ENCODE measurements around the gene SMIM41.

SMIM41 gene

GRCh38 chr12:52123487-52124186 lies 44.1 kb downstream of the SMIM41 start:
- no peak for DNase-seq

- DNase-seq, result no peak
Measured at GRCh38 chr12:52125476-52125900, 46.0 kb downstream of the SMIM41 start.

DNA sequence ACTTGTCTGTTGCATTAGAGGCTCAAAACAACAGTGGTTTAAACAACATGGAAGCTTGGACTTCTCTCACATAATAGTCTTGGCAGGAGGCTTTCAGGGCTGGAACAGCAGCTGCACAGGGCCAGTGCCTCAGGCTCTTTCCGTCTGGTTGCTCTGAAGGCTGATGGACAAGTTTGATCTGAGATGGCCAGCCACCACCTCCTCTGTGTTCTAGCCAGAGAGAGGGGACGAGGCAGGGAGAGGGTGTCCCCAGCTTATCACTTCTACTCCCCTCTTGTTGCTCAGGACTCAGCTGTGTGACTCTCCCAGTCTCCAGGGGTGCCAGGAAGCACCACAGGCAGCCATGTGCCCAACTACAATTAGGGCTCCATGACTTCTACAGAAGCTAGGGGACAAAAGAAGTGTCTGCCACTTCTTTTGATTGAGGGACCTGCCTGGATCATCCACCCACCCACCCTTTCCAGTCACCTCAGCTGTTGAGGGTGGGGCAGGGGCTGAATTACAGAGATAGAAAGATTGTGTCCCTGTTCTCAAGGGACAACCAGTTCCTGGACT lies 46.6 kb downstream of the SMIM41 start:
- DNase-seq, result no peak

GRCh38 chr12:52126605-52127578 lies 47.4 kb downstream of the SMIM41 start:
- DNase-seq, result no peak

DNA sequence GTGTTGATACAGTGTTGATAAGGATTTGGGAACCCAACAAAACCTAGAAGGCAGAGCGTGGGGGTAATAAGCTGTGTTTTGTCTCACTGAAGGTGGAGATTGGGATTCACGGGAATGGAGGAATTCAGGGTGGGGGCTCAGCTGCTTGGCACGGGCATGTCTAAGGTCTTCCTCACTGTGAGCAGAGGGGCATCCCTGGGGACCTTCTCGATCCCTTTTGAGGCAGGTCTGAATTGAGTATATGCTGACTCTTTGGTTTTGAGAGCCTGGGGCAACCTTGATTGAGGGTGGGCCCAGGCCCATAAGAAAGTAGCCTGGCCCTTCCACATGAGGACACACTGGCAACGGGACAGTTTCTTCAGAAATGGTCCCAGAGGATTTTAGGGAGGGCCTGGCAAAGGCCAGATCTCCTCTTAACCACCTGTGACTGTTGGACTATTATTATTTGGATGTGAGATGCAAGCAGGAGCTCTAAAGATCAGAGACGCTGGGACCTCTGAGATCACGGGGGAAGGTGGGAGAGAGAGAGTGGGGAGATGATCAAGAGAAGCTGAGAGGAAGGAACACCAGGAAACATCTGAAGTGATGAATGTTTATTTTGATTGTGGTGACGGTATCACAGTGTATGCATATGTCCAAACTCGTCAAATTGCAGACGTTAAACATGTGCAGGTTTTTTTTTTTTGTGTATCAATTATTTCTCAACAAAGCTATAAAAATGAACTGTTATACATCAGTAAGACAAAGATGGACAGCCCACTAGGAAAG lies 48.4 kb downstream of the SMIM41 start:
- no peak for DNase-seq

GRCh38 chr12:52130711-52131110 lies 51.2 kb downstream of the SMIM41 start:
- no peak for DNase-seq

DNA sequence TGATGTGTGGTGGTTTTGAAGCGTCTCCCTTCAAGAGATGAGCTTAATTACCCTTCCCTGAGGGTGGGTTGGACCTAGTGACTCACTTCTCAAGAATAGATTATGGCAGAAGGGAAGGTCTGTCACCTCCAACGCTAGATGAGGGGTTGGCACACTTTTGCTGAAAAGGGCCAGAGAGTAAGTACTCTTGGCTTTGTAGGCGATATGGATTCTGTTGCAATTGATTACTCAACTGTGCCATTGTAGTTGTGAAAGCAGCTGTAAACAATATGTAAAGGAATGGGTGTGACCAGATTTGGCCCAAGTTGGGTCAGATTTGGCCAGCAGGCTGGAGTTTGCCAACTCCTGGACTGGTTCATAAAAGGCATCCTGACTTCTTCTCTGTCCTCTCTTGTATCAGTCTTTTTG lies 53.3 kb downstream of the SMIM41 start:
- no peak for DNase-seq

DNA sequence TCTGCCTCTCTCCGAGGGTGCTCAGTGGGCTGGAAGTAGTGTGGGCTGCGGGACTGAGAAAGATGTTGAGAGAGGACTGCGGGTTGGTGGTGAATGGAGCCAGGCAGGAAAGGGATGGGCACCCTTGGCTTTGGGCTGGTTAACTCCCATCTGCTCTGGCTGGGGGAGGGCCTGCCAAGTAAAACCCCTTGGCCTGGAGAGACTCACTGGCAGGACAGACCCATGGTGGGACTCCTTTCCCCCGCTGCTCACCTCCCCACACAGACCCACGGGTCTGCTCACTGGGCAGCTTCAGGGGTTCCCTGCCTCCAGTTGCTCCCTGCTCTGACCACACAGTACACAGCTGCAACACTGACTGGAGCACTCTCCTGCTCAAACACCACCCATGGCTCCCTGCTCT lies 58.2 kb downstream of the SMIM41 start:
- DNase-seq, result no peak

- no peak for DNase-seq
Measured at GRCh38 chr12:52139147-52139546, 59.6 kb downstream of the SMIM41 start.

DNA sequence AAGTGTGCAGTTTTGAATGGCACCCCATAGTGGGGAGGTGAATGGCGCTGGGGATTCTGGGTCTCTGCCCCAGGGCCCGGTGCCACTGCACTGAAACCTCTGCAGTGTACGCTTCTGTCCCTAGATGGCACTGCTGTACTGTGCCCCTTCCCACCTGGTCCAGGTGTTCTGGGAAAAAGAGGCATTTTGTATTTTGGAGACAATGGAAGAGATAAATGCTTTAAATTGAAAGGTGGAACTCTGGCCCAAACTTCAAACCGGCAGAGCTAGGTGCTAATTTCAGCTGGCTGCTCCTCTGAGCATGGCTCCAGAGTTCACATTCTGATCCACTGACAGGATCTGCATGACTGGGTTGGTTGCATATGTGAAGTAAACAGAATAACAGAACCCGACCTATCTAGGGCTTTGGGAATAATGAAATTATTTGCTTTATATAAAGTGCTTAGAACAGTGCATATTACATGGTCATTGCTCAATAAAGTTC lies 60.1 kb downstream of the SMIM41 start:
- DNase-seq, result no peak

DNA sequence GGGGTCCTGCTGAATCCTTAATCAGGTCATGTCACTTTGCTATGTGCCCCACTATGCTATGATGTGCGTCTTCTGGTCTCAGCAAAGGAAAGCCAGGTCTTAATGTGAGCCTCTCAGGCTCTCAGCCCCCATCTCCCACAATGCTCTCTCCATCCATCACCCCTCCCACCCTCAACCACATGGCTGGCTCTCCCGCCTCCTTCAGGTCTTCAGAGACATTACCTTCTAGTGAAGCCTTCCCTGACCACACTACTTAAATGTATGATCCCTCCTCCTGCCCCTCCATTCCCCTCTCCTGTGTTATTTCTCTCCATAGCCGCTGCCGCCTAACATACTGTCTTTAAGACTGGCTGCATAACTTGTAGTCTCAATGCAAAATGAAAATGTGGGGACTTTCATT lies 61.8 kb downstream of the SMIM41 start:
- no peak for DNase-seq

GRCh38 chr12:52141875-52142274 lies 62.4 kb downstream of the SMIM41 start:
- DNase-seq, result no peak

GRCh38 chr12:52142431-52142830 lies 62.9 kb downstream of the SMIM41 start:
- no peak for DNase-seq

DNA sequence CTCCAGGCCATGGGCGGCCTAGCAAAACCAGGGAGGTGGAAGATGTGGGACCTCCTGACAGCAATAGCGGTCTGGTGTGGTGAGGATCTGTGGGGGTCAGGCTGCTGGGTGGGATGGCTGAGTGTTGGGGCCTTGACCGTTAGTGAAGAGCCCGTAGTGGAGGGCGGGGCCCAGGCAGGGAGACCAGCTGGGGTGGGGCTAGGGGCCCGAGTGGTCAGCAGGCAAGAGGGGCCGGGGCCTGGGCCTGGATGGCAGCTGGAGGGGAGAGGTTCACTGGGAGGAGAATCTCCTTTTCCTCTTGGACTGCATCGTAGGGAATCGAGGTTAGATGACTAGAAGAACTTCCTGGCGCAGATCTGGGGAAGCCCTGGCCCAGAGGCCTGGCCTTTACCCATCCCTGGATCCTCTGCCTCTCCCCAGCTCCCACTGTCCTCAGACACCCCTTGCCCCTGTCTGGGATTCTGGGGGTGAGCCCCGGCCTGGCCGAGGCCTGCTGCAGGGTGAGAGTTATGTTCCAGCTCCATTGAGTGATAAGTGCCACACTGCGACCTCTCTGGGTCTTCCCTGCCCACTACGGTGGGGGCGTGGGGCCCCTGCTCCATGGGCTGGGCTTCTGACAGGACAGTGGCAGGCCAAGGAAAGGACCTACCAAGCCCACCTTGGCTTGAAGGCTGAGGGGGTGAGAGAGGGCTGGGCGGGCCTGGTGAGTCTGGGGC lies 65.2 kb downstream of the SMIM41 start:
- no peak for DNase-seq

GRCh38 chr12:52145228-52146088 lies 66.0 kb downstream of the SMIM41 start:
- DNase-seq, result no peak

GRCh38 chr12:52146089-52146821 lies 66.8 kb downstream of the SMIM41 start:
- DNase-seq, result no peak

DNA sequence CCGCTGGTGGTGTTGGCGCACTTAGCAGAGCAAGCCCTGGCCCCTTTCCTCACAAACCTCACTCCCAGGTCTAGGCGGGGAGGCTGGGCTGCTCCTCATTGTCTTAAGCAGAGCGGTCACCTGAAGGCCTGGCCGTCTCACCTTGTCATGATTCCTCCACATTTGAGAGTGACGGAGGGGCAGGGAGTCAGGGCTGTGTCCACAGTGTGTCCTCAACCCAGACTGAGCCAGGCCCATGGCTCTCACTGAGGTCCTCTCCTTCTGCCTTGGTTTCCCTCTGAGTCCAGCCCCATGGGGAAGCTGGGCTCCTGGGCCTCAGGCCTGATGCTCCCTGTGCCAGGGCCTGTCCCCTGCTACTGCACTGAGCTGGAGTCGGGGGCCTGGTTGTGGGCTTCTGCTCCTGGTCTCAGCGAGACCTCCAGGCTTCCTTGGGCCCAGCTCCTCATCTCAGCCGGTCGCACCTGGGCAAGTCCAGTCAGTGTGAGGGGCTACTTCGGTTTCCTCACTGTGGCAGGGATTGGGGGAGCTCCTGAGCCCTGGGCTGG lies 67.4 kb downstream of the SMIM41 start:
- DNase-seq, result no peak

DNA sequence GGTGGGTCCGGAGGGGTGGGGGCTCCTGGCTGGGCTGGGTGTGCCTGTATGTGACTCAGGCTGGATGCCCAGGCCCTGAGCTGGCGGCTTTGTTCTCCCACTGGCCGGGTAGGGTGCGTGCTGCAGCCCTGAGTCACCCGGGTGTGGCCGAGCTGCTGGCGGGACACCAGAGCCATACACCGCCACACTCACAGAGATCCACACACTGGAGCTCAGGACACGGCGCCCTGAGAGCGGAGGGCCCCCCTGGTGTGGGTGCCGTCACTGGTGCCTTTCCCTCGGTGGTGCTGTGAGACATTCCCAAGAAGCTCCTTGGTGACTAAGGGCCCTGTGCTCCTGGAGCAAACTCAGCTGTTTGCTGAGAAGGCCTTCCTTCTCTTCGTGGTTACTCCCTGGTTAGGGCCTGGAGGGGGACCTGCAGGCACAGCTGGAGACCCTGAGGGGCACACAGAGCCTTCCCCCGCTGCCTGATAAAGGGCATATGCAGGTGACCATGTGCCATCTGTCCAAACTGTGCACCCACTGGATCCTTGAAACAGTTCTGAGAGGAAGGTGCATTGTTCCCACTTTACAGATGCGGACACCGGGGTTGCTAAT lies 68.0 kb downstream of the SMIM41 start:
- no peak for DNase-seq

GRCh38 chr12:52147964-52148463 lies 68.5 kb downstream of the SMIM41 start:
- DNase-seq, result no peak
